ENCODE measurements around the gene SMCO1.

GRCh38 chr3:196489747-196490146 is 25.4 kb downstream of the SMCO1 start:
- no peak for TF ChIP-seq ZNF274 (IDR thresholded peaks at IDR 0.05; ENCODE audit: low read depth, low read length)
- TF ChIP-seq YY1 (IDR thresholded peaks at IDR 0.05; ENCODE audit: insufficient read depth, insufficient read length): no peak
